Activated CD4-positive, alpha-beta T cell treated with anti-CD3 and anti-CD28 coated beads, Interleukin-2, amount 10 ng/mL, durations not matched to agents 7 days and 5 days (primary cell): ENCODE data around the gene EDEM2. TPM values are rescaled to one million over a fixed set of nuclear protein-coding genes. Genes with fewer than 3 reads are reported as not detected.
"Not testable (repeated sequence)": the region's sequence is repeated elsewhere in the genome, so short reads cannot be mapped to it uniquely, and the experiment has no call there.

Experiments
- CTCF ChIA-PET: fragments of 350-600 bp; sonication (Branson Sonifier 250); formaldehyde crosslinking; loops from one replicate; lab custom pipeline; 2021; ENCODE audit warnings: antibody characterized with exemption; lab: Charles Lee
- POLR2A ChIA-PET: fragments of 350-600 bp; sonication (Branson Sonifier 250); formaldehyde crosslinking; loops from one replicate; lab custom pipeline; 2021; ENCODE audit warnings: antibody characterized with exemption; lab: Charles Lee
- DNase-seq: peaks from one replicate; pipeline ENCODE4 v3.0.0-alpha.2; 2020
- H3K27ac Mint-ChIP-seq: one replicate; pipeline ENCODE4 v1.8.0; 2021; ENCODE audit warnings: mild to moderate bottlenecking, moderate library complexity, mixed read lengths
- H3K27me3 Mint-ChIP-seq: one replicate; pipeline ENCODE4 v1.8.0; 2021; ENCODE audit warnings: mixed read lengths
- H3K36me3 Mint-ChIP-seq: one replicate; pipeline ENCODE4 v1.8.0; 2021; ENCODE audit warnings: low read depth, mixed read lengths
- H3K4me1 Mint-ChIP-seq: one replicate; pipeline ENCODE4 v1.8.0; 2021; ENCODE audit warnings: mixed read lengths
- H3K4me3 Mint-ChIP-seq: one replicate; pipeline ENCODE4 v1.8.0; 2021; ENCODE audit warnings: mild to moderate bottlenecking, moderate library complexity, mixed read lengths
- H3K9me3 Mint-ChIP-seq: one replicate; pipeline ENCODE4 v1.8.0; 2021; ENCODE audit warnings: mixed read lengths
- total RNA-seq, 2 experiments: library from RNA; stranded (reverse); gene quantifications; one replicate each; pipeline ENCODE4 v1.2.3, GENCODE V29; 2021

Gene EDEM2
- total RNA-seq, 2 experiments from 2014 or later = 22.8 to 25.0 TPM

GRCh38 chr20:35165221-35166185 lies 18.4 kb upstream of the EDEM2 start:
- ChIA-PET POLR2A (interaction anchor here (0.6 kb wide), 1 partner anchor 1338 kb away, joined by 3 read pairs; no protein-coding TSS in a partner anchor), CTCF (interaction anchor here (1.5 to 1.6 kb wide), 2 partner anchors 40 to 119 kb away, joined by 3 read pairs; no protein-coding TSS in a partner anchor)
- Mint-ChIP-seq H3K27me3 (peaks cover 2% of the 10 kb centered on the region), H3K9me3 (peaks cover 2% of the 10 kb centered on the region), H3K4me1 (peaks cover 16% of the 10 kb centered on the region), H3K27ac (no peak overlapping the region), H3K4me3 (no peak overlapping the region), H3K36me3 (peaks cover 9% of the 10 kb centered on the region)
- no peak for DNase-seq

GRCh38 chr20:35164531-35164930 lies 17.4 kb upstream of the EDEM2 start:
- DNase-seq, H3K36me3 Mint-ChIP-seq, H3K4me3 Mint-ChIP-seq, H3K9me3 Mint-ChIP-seq, H3K27ac Mint-ChIP-seq, H3K27me3 Mint-ChIP-seq: not testable (repeated sequence)
- H3K4me1 Mint-ChIP-seq = peaks cover 18% of the 10 kb centered on the region
- ChIA-PET POLR2A (interaction anchor here (0.6 kb wide), 1 partner anchor 1337 kb away, joined by 3 read pairs; no protein-coding TSS in a partner anchor), CTCF (interaction anchor here (1.5 to 1.6 kb wide), 2 partner anchors 39 to 118 kb away, joined by 3 read pairs; no protein-coding TSS in a partner anchor)

GRCh38 chr20:35160341-35160740 lies 13.2 kb upstream of the EDEM2 start:
- H3K27ac Mint-ChIP-seq = peak overlapping the region; percentile 58
- not testable (repeated sequence) for H3K36me3 Mint-ChIP-seq, DNase-seq, H3K4me3 Mint-ChIP-seq, H3K9me3 Mint-ChIP-seq, H3K27me3 Mint-ChIP-seq
- ChIA-PET CTCF (interaction anchor here (0.6 kb wide), 1 partner anchor 17 kb away, joined by 3 read pairs; no protein-coding TSS in a partner anchor), POLR2A (interaction anchor here (0.6 kb wide), 1 partner anchor 1194 kb away, joined by 4 read pairs; no protein-coding TSS in a partner anchor)
- peaks cover 16% of the 10 kb centered on the region for H3K4me1 Mint-ChIP-seq

GRCh38 chr20:35156978-35157377 lies 9.8 kb upstream of the EDEM2 start:
- Mint-ChIP-seq H3K36me3 (no peaks in the 10 kb centered on the region), H3K4me3 (no peak overlapping the region), H3K27ac (no peak overlapping the region), H3K9me3 (no peaks in the 10 kb centered on the region), H3K27me3 (no peaks in the 10 kb centered on the region), H3K4me1 (peaks cover 12% of the 10 kb centered on the region)
- no peak for DNase-seq
- POLR2A ChIA-PET = no interaction called here
- CTCF ChIA-PET = interaction anchor here (0.6 kb wide), 1 partner anchor 25 kb away, joined by 3 read pairs; no protein-coding TSS in a partner anchor

GRCh38 chr20:35155936-35156335 lies 8.8 kb upstream of the EDEM2 start:
- Mint-ChIP-seq H3K27ac (no peak overlapping the region), H3K36me3 (no peaks in the 10 kb centered on the region)

GRCh38 chr20:35151736-35152135 lies 4.6 kb upstream of the EDEM2 start:
- H3K4me3 Mint-ChIP-seq = no peak overlapping the region
- H3K36me3 Mint-ChIP-seq = no peaks in the 10 kb centered on the region
- H3K9me3 Mint-ChIP-seq = no peaks in the 10 kb centered on the region
- H3K4me1 Mint-ChIP-seq = peaks cover 15% of the 10 kb centered on the region
- H3K27me3 Mint-ChIP-seq = peaks cover 3% of the 10 kb centered on the region
- no peak overlapping the region for H3K27ac Mint-ChIP-seq
- no peak for DNase-seq
- ChIA-PET POLR2A (no interaction called here), CTCF (no interaction called here)

More at GRCh38 chr20:35155936-35156335, 8.8 kb upstream of the EDEM2 start:
- H3K4me3 Mint-ChIP-seq = no peak overlapping the region
- H3K4me1 Mint-ChIP-seq = peaks cover 5% of the 10 kb centered on the region
- DNase-seq = no peak
- peaks cover 2% of the 10 kb centered on the region for H3K27me3 Mint-ChIP-seq
- CTCF ChIA-PET = no interaction called here
- POLR2A ChIA-PET = no interaction called here
- H3K9me3 Mint-ChIP-seq = no peaks in the 10 kb centered on the region

GRCh38 chr20:35150846-35151579 lies 3.9 kb upstream of the EDEM2 start:
- POLR2A ChIA-PET = no interaction called here
- peaks cover 3% of the 10 kb centered on the region for H3K27me3 Mint-ChIP-seq
- no peak overlapping the region for H3K4me3 Mint-ChIP-seq
- no peak overlapping the region for H3K27ac Mint-ChIP-seq
- H3K36me3 Mint-ChIP-seq = no peaks in the 10 kb centered on the region
- CTCF ChIA-PET = no interaction called here
- no peak for DNase-seq
- H3K4me1 Mint-ChIP-seq = peaks cover 19% of the 10 kb centered on the region
- H3K9me3 Mint-ChIP-seq = no peaks in the 10 kb centered on the region

- POLR2A ChIA-PET = interaction anchor here (0.6 to 1.4 kb wide), 7 partner anchors 49 to 806 kb away, joined by 3 to 6 read pairs (median 4); partner anchors contain the start of gene MMP24OS
- DNase-seq = peak; percentile 14
- not testable (repeated sequence) for H3K36me3 Mint-ChIP-seq, H3K9me3 Mint-ChIP-seq, H3K27me3 Mint-ChIP-seq
- Mint-ChIP-seq H3K27ac (peak overlapping the region; percentile 93), H3K4me3 (peak overlapping the region; percentile 95), H3K4me1 (peaks cover 31% of the 10 kb centered on the region)
- CTCF ChIA-PET = interaction anchor here (0.7 to 1.9 kb wide), 7 partner anchors 11 to 267 kb away, joined by 3 to 10 read pairs (median 4); partner anchors contain the start of gene EIF6
These were observed 487 bp upstream of the EDEM2 start for GRCh38 chr20:35147575-35148071.

- Mint-ChIP-seq H3K27ac (peak overlapping the region; percentile 93), H3K27me3 (peaks cover 3% of the 10 kb centered on the region), H3K4me3 (peak overlapping the region; percentile 95), H3K36me3 (peaks cover 11% of the 10 kb centered on the region), H3K9me3 (no peaks in the 10 kb centered on the region), H3K4me1 (peaks cover 31% of the 10 kb centered on the region)
- POLR2A ChIA-PET = interaction anchor here (0.9 to 1.4 kb wide), 3 partner anchors 126 to 807 kb away, joined by 3 to 5 read pairs (median 4); partner anchors contain the start of gene MMP24OS
- no peak for DNase-seq
- CTCF ChIA-PET = interaction anchor here (0.9 to 1.9 kb wide), 8 partner anchors 9 to 268 kb away, joined by 3 to 10 read pairs (median 4); partner anchors contain the start of gene EIF6
These were observed 727 bp downstream of the EDEM2 start for GRCh38 chr20:35146299-35146919.

GRCh38 chr20:35145141-35145564 lies 2.0 kb downstream of the EDEM2 start:
- POLR2A ChIA-PET = no interaction called here
- Mint-ChIP-seq H3K9me3 (no peaks in the 10 kb centered on the region), H3K36me3 (peaks cover 20% of the 10 kb centered on the region), H3K4me3 (peak overlapping the region; percentile 47), H3K4me1 (peaks cover 31% of the 10 kb centered on the region), H3K27me3 (no peaks in the 10 kb centered on the region), H3K27ac (peak overlapping the region; percentile 19)
- CTCF ChIA-PET = interaction anchor here (0.5 to 1.5 kb wide), 13 partner anchors 9 to 976 kb away, joined by 3 to 6 read pairs (median 3); no protein-coding TSS in a partner anchor
- DNase-seq = peak; percentile 50

GRCh38 chr20:35144694-35145093 lies 2.4 kb downstream of the EDEM2 start:
- Mint-ChIP-seq H3K36me3 (peaks cover 23% of the 10 kb centered on the region), H3K4me1 (peaks cover 31% of the 10 kb centered on the region)

More at GRCh38 chr20:35144694-35145093, 2.4 kb downstream of the EDEM2 start:
- Mint-ChIP-seq H3K27me3 (no peaks in the 10 kb centered on the region), H3K9me3 (no peaks in the 10 kb centered on the region), H3K4me3 (no peak overlapping the region), H3K27ac (no peak overlapping the region)
- ChIA-PET POLR2A (no interaction called here), CTCF (interaction anchor here (0.5 to 1.5 kb wide), 12 partner anchors 9 to 976 kb away, joined by 3 to 6 read pairs (median 3); no protein-coding TSS in a partner anchor)
- DNase-seq = no peak
